Right lobe of liver (tissue), 6 donors: Measurements from ENCODE around the gene UCK2. TPM values are rescaled to one million over a fixed set of nuclear protein-coding genes. Genes with fewer than 3 reads are reported as not detected.

Experiments used
- ATAC-seq, 4 donors: fragments of 200-7000 bp; cut with Tn5 transposase; one replicate each; pipeline ENCODE4 v1.9.1; 2020; ENCODE audit warnings: mild to moderate bottlenecking in 4 of 4, moderate library complexity in 4 of 4
- DNase-seq, 3 donors: peaks; one replicate each; pipeline ENCODE4 v3.0.0-alpha.2; 2020
- H3K27ac ChIP-seq, 3 donors: fragments of 200-600 bp; one replicate each; pipeline ENCODE4 v1.8.0; 2022
- H3K27me3 ChIP-seq, 2 donors: fragments of 200-600 bp; one replicate each; pipeline ENCODE4 v1.8.0; 2022
- H3K36me3 ChIP-seq, 4 donors: fragments of 200-600 bp; sonication (generic) in 1 of 4; one replicate each; pipeline versions ENCODE4 v1.5.1 to v1.8.0; 2017 to 2022; ENCODE audit warnings: control low read depth in 1 of 4
- H3K4me1 ChIP-seq, 4 donors: fragments of 200-600 bp; sonication (generic) in 1 of 4; one replicate each; pipeline versions ENCODE4 v1.5.1 to v1.8.0; 2017 to 2022; ENCODE audit warnings: control low read depth in 1 of 4
- H3K4me3 ChIP-seq, 3 donors: fragments of 200-600 bp; one replicate each; pipeline ENCODE4 v1.8.0; 2022
- H3K9me3 ChIP-seq, 4 donors: fragments of 200-600 bp; sonication (generic) in 1 of 4; one replicate each; pipeline versions ENCODE4 v1.5.1 to v1.8.0; 2017 to 2022; ENCODE audit warnings: control low read depth in 1 of 4
- CTCF ChIP-seq, 4 donors: fragments of 200-600 bp in 3 of 4; fragments of 450-650 bp in 1 of 4; IDR thresholded peaks; one replicate each; pipeline versions ENCODE4 v1.5.1 to v1.8.0; 2016 to 2022; ENCODE audit warnings: antibody characterized with exemption in 4 of 4, mild to moderate bottlenecking in 2 of 4
- POLR2A ChIP-seq: fragments of 450-650 bp; IDR thresholded peaks from one replicate; pipeline ENCODE4 v1.6.1; 2017; ENCODE audit warnings: antibody characterized with exemption, mild to moderate bottlenecking
- WGBS: methylation state at CpG from one replicate; pipeline ENCODE4 v1.1.6; 2018; ENCODE audit warnings: low coverage, low lambda C conversion rate; ENCODE audit not compliant: insufficient coverage; ENCODE audit errors: missing lambda C conversion rate; 5-methylcytosine and 5-hydroxymethylcytosine counted together
- intact Hi-C, 2 donors: fragments of 100-400 bp; cut with DNase I; formaldehyde crosslinking; loops; one replicate each; pipeline versions ENCODE4 v1.11.2 to v1.14.1; 2022
- total RNA-seq, 6 experiments: library from RNA; depleted of rRNA in 2 of 6; stranded (reverse); fragments of >200 nt in 2 of 6; fragmentation: NEBNext Ultra II Directional in 3 of 6; extraction: Animal tissue kit (Norgen Biotek cat#: 25700) in 3 of 6; gene quantifications; one replicate each; pipeline versions ENCODE4 v1.1.0 to v1.2.4, GENCODE V29; 2016 to 2023
- donor health status: DM: no; HTN: yes; CAD: no.
- donor health status: DM: no; HTN: no; CAD: no.
- donor health status: DM: no; HTN: no; CAD: no.
- donor health status: DM: no; HTN: yes; CAD: no.
- donor health status: DM: no; HTN: yes; CAD: no.

UCK2 gene
- total RNA-seq, 6 experiments from 2014 or later: 8.4 to 22.9 (median 10.4) TPM

DNA sequence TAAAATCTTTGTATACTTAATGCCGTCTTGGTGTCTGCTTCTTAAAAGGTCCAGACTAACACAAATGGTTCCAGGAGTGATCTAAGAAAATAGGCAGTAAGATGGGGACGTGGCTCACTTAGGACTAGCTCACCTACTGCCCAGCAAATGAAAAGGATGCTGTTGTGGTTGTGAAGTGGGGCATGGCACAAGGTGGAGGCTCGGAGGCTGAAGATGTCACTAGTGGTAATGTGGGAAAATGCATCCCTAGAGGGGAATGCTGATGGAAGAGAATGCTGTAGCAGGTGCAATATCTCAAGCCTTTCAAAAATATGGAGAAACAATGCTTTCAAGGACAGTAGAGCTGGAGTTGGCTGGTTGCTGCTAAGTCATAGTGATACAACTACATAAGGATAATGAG is 11.3 kb upstream of the UCK2 start:
- ATAC-seq: no peak
- Histone ChIP-seq H3K4me3 (no peak overlapping the region), H3K27ac (no peak overlapping the region), H3K9me3 (no peaks in the 10 kb centered on the region), H3K27me3 (no peaks in the 10 kb centered on the region), H3K36me3 (no peaks in the 10 kb centered on the region), H3K4me1 (no peaks in the 10 kb centered on the region)
- DNase-seq: no peak
- intact Hi-C loops: no loop called here
- WGBS: 65% methylated on average over 3 of the region's 3 CpGs
- no peak for TF ChIP-seq CTCF (IDR thresholded peaks at IDR 0.05)
- TF ChIP-seq POLR2A: no peak

- no peak for ATAC-seq
- TF ChIP-seq POLR2A: no peak
- no peak for TF ChIP-seq CTCF (IDR thresholded peaks at IDR 0.05)
- intact Hi-C loops: no loop called here
- no peaks in the 10 kb centered on the region for H3K27me3 ChIP-seq
- H3K9me3 ChIP-seq: no peaks in the 10 kb centered on the region
- H3K36me3 ChIP-seq: no peaks in the 10 kb centered on the region
- H3K4me1 ChIP-seq: no peaks in the 10 kb centered on the region
- H3K4me3 ChIP-seq: no peak overlapping the region
- no peak overlapping the region for H3K27ac ChIP-seq
- whole genome bisulfite sequencing: 63% methylated on average over 7 of the region's 13 CpGs
- DNase-seq: no peak
Measured at GRCh38 chr1:165816826-165817497, 10.5 kb upstream of the UCK2 start.

GRCh38 chr1:165823552-165824268 is 3.7 kb upstream of the UCK2 start:
- Histone ChIP-seq H3K4me1 (no peaks in the 10 kb centered on the region), H3K4me3 (no peak overlapping the region), H3K9me3 (no peaks in the 10 kb centered on the region), H3K36me3 (no peaks in the 10 kb centered on the region), H3K27ac (no peak overlapping the region), H3K27me3 (no peaks in the 10 kb centered on the region)
- 66% methylated on average over 4 of the region's 4 CpGs for WGBS
- intact Hi-C loops: no loop called here
- TF ChIP-seq CTCF (IDR thresholded peaks at IDR 0.05) (no peak), POLR2A (no peak)
- no peak for ATAC-seq
- DNase-seq: no peak

- intact Hi-C loops: no loop called here
- peaks cover 0 to 2% (median under 1%) of the 10 kb centered on the region in 4 donors for H3K4me1 ChIP-seq
- no peaks in the 10 kb centered on the region for H3K36me3 ChIP-seq
- H3K27ac ChIP-seq: no peak overlapping the region
- H3K27me3 ChIP-seq: no peaks in the 10 kb centered on the region
- TF ChIP-seq CTCF (IDR thresholded peaks at IDR 0.05) (no peak), POLR2A (no peak)
- no peak overlapping the region for H3K4me3 ChIP-seq
- no peaks in the 10 kb centered on the region for H3K9me3 ChIP-seq
- WGBS: 64% methylated on average over 1 of the region's 1 CpG
- DNase-seq (no peak), ATAC-seq (no peak)
Measured at GRCh38 chr1:165824269-165824643, 3.2 kb upstream of the UCK2 start.
